Putamen (tissue), 1 donor: Measurements from ENCODE around the gene CHERP.
A peak's percentile ranks its signal among the peaks of the same experiment; 100 is the strongest.
"Not testable (repeated sequence)": the region's sequence is repeated elsewhere in the genome, so short reads cannot be mapped to it uniquely, and the experiment has no call there.

ENCODE experiments used
- DNase-seq: peaks from one replicate; pipeline ENCODE4 v3.0.0-alpha.2; 2016; ENCODE audit warnings: low spot score

Gene CHERP

GRCh38 chr19:16520074-16520973 lies 21.9 kb downstream of the CHERP start:
- no peak for DNase-seq

GRCh38 chr19:16519230-16519687 lies 23.0 kb downstream of the CHERP start:
- no peak for DNase-seq

- no peak for DNase-seq
These were observed 23.6 kb downstream of the CHERP start for GRCh38 chr19:16518483-16519229.

- DNase-seq = no peak
These were observed 24.2 kb downstream of the CHERP start for GRCh38 chr19:16518061-16518460.

- no peak for DNase-seq
These were observed 25.2 kb downstream of the CHERP start for GRCh38 chr19:16516923-16517610.

GRCh38 chr19:16516381-16516780 lies 25.9 kb downstream of the CHERP start:
- no peak for DNase-seq

- DNase-seq = no peak
These were observed 27.7 kb downstream of the CHERP start for GRCh38 chr19:16514383-16515019.

GRCh38 chr19:16512611-16513010 lies 29.6 kb downstream of the CHERP start:
- DNase-seq = not testable (repeated sequence)

- peak; percentile 59 for DNase-seq
These were observed 32.8 kb downstream of the CHERP start for GRCh38 chr19:16509141-16510061.

- no peak for DNase-seq
These were observed 33.7 kb downstream of the CHERP start for GRCh38 chr19:16508546-16508945.

GRCh38 chr19:16506961-16507360 lies 35.3 kb downstream of the CHERP start:
- no peak for DNase-seq

- not testable (repeated sequence) for DNase-seq
These were observed 36.1 kb downstream of the CHERP start for GRCh38 chr19:16506161-16506560.

GRCh38 chr19:16504271-16504670 lies 38.0 kb downstream of the CHERP start:
- no peak for DNase-seq

- DNase-seq = no peak
These were observed 44.4 kb downstream of the CHERP start for GRCh38 chr19:16497837-16498236.

- DNase-seq = no peak
These were observed 45.2 kb downstream of the CHERP start for GRCh38 chr19:16497042-16497441.

GRCh38 chr19:16496613-16496983 lies 45.6 kb downstream of the CHERP start:
- no peak for DNase-seq

- DNase-seq = peak; percentile 98
These were observed 46.1 kb downstream of the CHERP start, which contains the start of the genes C19orf44 and CALR3 for GRCh38 chr19:16495982-16496612. C19orf44 (plus strand) TSS chr19:16496394; CDS start chr19:16500793, 4,399 bp downstream. CALR3 (minus strand) TSS chr19:16496167; CDS start chr19:16496129, 38 bp downstream.

GRCh38 chr19:16486476-16486875 lies 55.8 kb downstream of the CHERP start:
- not testable (repeated sequence) for DNase-seq

- DNase-seq = no peak
These were observed 59.5 kb downstream of the CHERP start for GRCh38 chr19:16482745-16483144.

- no peak for DNase-seq
These were observed 64.9 kb downstream of the CHERP start for GRCh38 chr19:16477311-16477710.
